Adipocyte (in vitro differentiated cells): Measurements from ENCODE around the gene RNF223.
"Not testable (repeated sequence)": the region's sequence is repeated elsewhere in the genome, so short reads cannot be mapped to it uniquely, and the experiment has no call there.

Experiments used
- DNase-seq: peaks from one replicate; pipeline ENCODE4 v3.0.0-alpha.2; 2015; ENCODE audit warnings: low read depth
- H3K27me3 ChIP-seq: replicated peaks from 2 replicates; pipeline ENCODE4 v1.7.0; 2013; ENCODE audit warnings: mild to moderate bottlenecking, low read length, moderate library complexity; ENCODE audit not compliant: control insufficient read depth, insufficient read depth
- H3K36me3 ChIP-seq: 2 replicates; pipeline ENCODE4 v1.7.0; 2013; ENCODE audit warnings: low read length, mild to moderate bottlenecking, moderate library complexity; ENCODE audit not compliant: control insufficient read depth, insufficient read depth, severe bottlenecking
- H3K4me1 ChIP-seq: 2 replicates; pipeline ENCODE4 v1.7.0; 2013; ENCODE audit warnings: mild to moderate bottlenecking, low read length, moderate library complexity; ENCODE audit not compliant: control insufficient read depth, insufficient read depth
- H3K4me3 ChIP-seq: 2 replicates; pipeline ENCODE4 v1.7.0; 2013; ENCODE audit warnings: mild to moderate bottlenecking, low read length, moderate library complexity
- H3K9ac ChIP-seq: 2 replicates; pipeline ENCODE4 v1.7.0; 2013; ENCODE audit warnings: mild to moderate bottlenecking, low read length, moderate library complexity
- H3K9me3 ChIP-seq: 2 replicates; pipeline ENCODE4 v1.7.0; 2013; ENCODE audit warnings: mild to moderate bottlenecking, low read length, moderate library complexity; ENCODE audit not compliant: control insufficient read depth

RNF223 gene

DNA sequence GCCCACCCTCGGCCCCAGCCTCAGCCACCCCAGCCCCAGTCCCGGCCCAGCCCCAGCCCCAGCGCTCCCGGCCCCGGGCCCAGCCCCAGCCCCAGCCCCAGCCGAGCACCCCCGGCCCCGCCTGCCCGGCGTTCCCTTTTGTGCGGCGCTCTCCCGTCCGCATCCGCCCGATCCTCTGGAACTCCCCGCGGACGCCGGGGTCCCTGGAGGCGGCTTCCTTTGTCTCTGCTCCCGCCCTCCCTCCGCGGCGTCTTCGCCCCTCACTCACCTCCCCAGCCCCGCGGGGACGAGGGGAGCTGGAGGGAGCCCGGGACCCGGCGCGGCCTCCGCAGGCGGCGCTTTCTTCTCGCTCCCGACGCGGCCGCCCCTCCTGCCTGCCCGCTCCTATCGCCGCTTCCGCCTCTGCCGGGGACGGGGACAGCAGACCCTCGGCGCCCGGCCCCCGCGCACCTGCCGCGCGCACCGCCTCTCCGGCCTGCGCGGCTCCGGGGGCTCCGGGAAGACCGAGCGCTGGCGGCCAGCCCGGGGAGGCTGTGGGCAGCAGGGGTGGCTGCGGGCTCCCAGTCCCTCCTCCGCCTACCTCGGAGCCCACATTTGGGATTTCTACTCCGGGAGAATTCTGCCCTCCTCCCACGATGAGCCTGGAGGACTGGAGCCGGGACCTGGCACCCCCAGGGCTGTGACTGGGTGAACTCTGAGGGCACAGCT lies 40.2 kb downstream of the RNF223 start:
- Histone ChIP-seq H3K27me3 (peaks cover 31% of the 10 kb centered on the region), H3K4me3 (no peak overlapping the region), H3K9ac (no peak overlapping the region), H3K9me3 (no peaks in the 10 kb centered on the region), H3K4me1 (no peaks in the 10 kb centered on the region), H3K36me3 (no peaks in the 10 kb centered on the region)
- DNase-seq = peak; percentile 42

DNA sequence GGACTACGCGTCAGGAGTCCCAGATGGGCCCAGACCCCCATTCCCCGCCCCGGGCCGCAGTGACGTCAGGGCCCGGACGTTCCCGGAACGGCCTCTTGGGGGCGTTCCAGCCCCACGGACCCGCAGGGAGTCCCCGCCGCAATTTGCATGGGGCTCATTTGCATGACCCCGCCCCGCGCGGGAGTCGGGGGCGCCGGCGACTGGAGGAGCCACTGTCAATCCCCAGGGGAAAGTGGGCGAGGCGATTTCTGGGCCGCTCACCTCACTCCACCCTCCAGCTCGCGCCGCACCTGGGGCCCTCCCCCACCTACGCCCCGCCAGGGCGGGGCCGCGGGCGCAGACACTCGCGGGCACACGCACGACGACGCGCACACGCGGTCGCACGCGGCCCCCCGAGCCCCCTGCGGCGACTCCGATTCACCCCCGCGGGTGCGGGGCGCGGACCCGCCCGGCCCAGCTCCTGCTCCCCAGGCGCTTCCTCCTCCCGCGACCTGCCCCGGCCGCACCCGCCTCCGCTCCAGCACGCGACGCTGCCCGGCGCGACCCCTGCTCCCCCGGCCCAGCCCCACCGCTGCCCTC lies 41.0 kb downstream of the RNF223 start:
- H3K36me3 ChIP-seq = no peaks in the 10 kb centered on the region
- H3K4me3 ChIP-seq = peak overlapping the region; percentile 37
- peaks cover 24% of the 10 kb centered on the region for H3K27me3 ChIP-seq
- peak; percentile 91 for DNase-seq
- no peak overlapping the region for H3K9ac ChIP-seq
- no peaks in the 10 kb centered on the region for H3K9me3 ChIP-seq
- H3K4me1 ChIP-seq = no peaks in the 10 kb centered on the region

DNA sequence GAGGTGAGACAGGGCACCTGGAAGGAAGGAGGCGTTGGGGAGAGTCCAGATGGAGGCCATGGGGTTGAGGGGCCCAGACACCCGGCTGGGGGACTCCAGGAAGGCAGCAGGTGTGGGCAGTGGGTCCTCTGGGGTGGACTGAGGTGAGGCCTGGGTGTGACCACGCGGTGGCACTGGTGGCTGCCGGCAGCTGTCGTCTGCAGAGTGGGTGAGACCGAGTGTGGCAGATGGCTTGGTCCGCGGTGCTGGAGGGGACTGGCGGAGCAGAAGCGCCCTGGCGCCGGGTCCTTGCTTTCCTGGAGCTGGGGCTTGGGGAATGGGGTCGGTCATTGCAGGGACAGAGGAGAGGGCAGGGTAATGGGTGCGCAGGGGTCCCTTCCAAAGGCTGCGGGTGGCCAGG lies 41.7 kb downstream of the RNF223 start:
- no peak overlapping the region for H3K9ac ChIP-seq
- H3K9me3 ChIP-seq = no peaks in the 10 kb centered on the region
- no peak overlapping the region for H3K4me3 ChIP-seq
- no peak for DNase-seq
- no peaks in the 10 kb centered on the region for H3K36me3 ChIP-seq
- peaks cover 20% of the 10 kb centered on the region for H3K27me3 ChIP-seq
- H3K4me1 ChIP-seq = no peaks in the 10 kb centered on the region

DNA sequence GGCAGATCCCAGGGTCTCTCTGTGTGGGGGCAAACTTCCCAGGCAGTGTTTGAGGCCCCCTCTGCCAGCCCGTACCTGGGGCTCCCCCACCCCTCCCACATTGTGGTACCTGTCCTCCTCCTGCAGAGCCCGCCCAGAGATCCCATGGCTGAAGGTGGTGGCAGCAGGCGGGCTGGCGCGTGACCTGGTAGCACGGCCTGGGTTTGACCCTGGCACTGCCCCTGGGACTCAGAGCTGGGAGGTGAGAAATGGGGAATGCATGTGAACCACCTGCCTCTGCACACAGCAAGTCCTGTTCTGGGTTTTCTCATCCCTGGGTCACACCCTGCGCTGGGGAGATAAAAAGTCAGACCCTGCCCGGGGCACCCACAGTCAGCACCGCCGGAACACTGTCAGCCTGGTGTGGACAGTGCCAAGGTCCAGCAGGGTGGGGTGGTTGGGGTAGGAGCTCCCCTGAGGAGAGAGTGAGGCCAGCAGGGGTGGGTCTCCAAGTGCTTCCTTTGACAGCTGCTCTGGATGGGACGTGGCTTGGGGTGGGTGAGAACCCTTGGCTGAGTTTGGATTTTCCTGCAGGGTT lies 42.4 kb downstream of the RNF223 start:
- H3K4me1 ChIP-seq = no peaks in the 10 kb centered on the region
- peaks cover 17% of the 10 kb centered on the region for H3K27me3 ChIP-seq
- no peak for DNase-seq
- no peaks in the 10 kb centered on the region for H3K9me3 ChIP-seq
- H3K4me3 ChIP-seq = no peak overlapping the region
- H3K9ac ChIP-seq = no peak overlapping the region
- H3K36me3 ChIP-seq = no peaks in the 10 kb centered on the region

DNA sequence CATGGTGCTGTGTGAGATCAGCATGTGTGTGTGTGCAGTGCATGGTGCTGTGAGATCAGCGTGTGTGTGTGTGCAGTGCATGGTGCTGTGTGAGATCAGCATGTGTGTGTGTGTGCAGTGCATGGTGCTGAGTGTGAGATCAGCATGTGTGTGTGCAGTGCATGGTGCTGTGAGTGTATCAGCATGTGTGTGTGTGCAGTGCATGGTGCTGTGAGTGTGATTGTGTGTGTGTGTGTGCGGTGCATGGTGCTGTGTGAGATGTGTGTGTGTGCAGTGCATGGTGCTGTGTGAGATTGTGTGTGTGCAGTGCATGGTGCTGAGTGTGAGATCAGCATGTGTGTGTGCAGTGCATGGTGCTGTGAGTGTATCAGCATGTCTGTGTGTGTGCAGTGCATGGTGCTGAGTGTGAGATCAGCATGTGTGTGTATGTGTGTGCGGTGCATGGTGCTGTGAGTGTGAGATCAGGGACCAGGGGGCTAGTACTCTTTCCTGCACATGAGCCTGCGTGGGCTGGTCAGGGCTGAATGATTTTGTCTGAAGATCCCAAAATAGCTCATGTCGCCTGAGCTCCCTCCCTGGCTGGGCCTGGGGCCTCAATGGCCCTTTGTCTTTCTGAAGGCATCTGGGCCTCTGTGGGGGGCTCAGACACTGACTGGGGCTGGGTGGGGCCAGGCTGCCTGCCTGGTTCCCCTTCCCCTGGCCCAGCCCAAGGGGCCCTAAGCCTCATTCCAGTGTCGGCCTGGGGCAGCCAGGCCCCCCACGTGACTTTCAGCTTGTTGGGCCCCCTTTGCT lies 43.0 kb downstream of the RNF223 start:
- H3K9me3 ChIP-seq, H3K9ac ChIP-seq, H3K4me3 ChIP-seq, H3K4me1 ChIP-seq, H3K36me3 ChIP-seq, DNase-seq: not testable (repeated sequence)
- H3K27me3 ChIP-seq = peaks cover 14% of the 10 kb centered on the region

DNA sequence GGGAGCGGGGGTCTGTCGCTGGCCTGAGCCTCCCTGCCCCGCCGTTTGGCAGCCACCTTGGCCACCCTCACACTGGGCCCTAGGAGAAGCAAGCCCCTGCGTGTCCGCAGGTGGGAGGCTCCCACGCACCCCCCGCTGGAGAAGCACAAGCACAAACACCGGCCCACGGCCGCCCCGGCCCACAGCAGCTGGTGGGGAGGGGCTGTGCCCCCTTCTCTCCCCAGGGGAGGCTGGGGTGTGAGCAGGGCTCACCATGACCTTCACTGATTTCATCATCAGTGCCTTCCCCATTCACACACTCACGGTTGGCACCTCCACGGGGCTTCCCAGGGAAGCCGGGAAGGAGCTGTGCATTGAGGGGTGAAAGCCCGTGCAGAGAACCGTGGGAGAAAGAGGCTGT lies 46.3 kb downstream of the RNF223 start:
- Histone ChIP-seq H3K9me3 (no peaks in the 10 kb centered on the region), H3K9ac (no peak overlapping the region), H3K27me3 (peaks cover 10% of the 10 kb centered on the region), H3K36me3 (no peaks in the 10 kb centered on the region), H3K4me1 (no peaks in the 10 kb centered on the region), H3K4me3 (no peak overlapping the region)
- no peak for DNase-seq

DNA sequence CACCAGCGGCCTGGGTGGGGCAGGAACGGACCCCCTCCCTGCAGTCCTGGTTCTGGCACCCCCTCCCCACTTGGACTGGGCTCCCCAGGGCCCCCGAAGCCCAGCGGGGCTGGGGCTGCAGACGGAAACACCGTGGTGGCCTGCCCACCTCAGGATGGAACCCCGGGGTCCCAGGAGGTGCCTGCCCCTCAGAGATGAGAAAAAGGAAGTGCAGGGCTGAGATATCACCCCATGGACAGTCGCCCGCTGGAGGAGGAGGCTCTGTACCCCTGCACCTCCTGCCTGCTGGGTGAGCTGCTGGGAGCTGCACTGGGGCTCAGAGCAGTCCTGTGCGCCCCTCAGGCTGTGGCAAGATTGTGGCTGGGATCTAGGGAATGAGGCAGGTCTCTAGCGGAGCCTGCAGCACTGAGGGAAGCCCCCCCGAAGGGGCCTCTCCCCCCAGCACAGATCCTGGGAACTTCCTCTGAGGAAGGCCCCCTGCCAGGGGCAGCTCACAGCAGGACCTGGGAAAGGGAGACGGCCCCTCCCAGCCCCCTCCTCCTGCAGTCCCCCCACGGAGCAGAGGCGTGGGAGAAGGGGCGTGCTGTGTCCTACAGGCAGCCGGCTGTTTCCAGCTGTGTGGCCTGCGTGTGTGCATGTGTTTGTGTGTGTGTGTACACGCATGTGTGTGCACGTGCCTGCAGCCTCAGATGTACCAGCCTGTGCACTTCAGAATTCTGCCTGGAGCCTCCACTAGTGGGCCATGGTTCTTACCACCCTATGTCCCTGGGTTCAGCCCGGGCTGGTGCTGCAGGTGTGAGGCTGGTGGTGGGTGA lies 47.3 kb downstream of the RNF223 start:
- H3K9me3 ChIP-seq = no peaks in the 10 kb centered on the region
- no peak overlapping the region for H3K4me3 ChIP-seq
- H3K4me1 ChIP-seq = no peaks in the 10 kb centered on the region
- DNase-seq = no peak
- H3K27me3 ChIP-seq = peaks cover 3% of the 10 kb centered on the region
- no peak overlapping the region for H3K9ac ChIP-seq
- H3K36me3 ChIP-seq = no peaks in the 10 kb centered on the region

DNA sequence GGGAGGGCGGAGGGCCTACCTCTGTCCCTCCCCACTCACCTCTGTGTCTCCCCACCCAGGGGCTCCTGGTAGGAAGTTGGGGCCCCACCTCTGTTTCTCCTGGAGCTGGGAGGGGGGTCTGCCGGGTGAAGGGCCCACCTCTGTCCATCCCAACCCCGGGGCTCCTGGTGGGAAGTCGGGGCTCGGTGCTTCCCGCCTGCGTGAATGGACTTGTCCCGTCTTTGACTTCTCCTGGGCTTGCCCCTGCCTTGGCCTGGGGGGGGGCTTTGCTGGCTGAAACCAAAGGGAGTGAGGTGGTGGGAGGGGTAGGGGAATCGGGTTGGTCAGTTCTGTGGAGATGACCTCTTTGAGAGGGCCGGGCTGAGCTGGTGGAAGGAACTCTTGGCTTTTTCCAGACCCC lies 48.4 kb downstream of the RNF223 start:
- no peak overlapping the region for H3K4me3 ChIP-seq
- H3K4me1 ChIP-seq = peaks cover 4% of the 10 kb centered on the region
- no peak for DNase-seq
- H3K27me3 ChIP-seq = peaks cover 3% of the 10 kb centered on the region
- H3K9ac ChIP-seq = no peak overlapping the region
- no peaks in the 10 kb centered on the region for H3K9me3 ChIP-seq
- H3K36me3 ChIP-seq = no peaks in the 10 kb centered on the region

DNA sequence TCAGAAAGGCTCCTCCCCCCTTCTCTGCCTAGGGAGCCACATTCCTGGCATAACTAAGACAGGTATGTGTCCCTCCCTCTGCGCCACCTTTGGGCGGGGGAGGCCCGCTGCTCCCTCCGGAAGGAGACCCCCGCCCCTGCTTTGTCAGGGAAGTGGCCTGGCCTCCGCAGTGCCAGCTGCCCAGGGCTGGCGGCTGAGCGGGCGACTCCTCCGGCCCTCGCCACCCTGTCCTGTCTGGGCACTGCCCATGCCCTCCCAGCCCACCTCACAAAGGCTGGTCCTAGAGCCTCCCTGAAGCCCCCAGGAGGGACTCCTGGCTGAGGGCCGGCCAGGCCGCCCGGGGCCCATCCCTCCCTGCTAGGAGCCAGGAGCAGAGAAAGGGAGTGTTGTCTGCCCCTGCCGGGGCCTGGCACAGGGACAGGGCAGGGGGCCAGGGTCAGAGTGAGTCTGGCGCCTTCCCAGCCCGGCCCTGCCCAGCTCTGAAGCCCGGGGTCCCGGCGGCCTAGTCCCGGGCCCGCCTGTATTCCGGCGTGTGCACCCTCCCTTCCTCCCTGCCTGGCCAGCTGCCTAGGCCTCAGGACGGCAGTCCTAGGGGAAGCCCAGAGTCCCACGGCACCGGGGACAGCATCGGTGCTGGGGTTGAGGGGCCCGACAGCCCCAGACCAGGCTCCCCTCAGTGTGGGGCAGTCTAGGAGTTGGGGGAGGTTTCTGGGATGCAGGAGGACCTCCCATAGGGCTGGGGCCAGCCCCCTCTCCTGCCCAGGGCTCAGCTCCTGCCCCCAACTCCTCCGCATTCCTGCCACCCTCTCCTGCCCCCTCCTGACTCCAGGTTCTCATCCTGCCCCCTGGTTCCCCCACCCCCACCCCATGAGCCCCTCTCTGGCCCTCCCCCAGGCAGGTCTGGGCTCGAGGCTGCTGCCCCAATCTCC lies 49.1 kb downstream of the RNF223 start:
- Histone ChIP-seq H3K4me1 (peaks cover 4% of the 10 kb centered on the region), H3K36me3 (no peaks in the 10 kb centered on the region), H3K9ac (no peak overlapping the region), H3K4me3 (no peak overlapping the region), H3K27me3 (peaks cover 3% of the 10 kb centered on the region), H3K9me3 (no peaks in the 10 kb centered on the region)
- DNase-seq = no peak

DNA sequence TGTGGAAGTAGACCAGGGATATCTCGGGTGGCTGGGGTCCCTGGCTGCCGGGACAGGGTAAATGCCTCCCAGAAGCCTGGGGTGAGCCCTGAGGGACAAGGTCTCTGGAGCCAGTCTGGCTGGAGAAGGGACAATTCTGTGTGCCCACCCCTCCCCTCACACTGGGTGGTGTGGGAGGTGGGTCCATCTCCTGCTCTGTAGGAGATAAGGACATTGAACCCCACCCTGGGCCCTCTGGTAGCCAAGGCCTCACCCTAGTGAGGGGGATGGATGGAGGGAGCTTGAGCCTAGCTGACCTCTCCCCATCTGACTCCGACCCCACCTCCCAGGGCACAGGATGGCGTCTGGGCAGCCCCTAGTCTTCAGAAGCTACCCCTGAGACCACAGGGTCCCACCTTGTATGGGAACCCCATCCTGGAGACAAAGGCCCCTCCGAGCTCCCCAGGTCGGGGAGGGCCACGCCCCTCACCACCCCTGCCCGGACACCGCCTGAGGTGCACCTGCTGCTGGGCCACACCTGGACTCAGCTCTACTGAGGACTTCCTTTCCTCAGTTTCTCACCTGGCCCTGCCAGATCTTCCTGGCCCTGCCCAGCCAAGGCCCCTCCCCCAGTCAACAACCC lies 49.8 kb downstream of the RNF223 start:
- Histone ChIP-seq H3K9ac (no peak overlapping the region), H3K36me3 (no peaks in the 10 kb centered on the region), H3K4me3 (no peak overlapping the region), H3K4me1 (peaks cover 4% of the 10 kb centered on the region), H3K9me3 (no peaks in the 10 kb centered on the region), H3K27me3 (peaks cover 3% of the 10 kb centered on the region)
- no peak for DNase-seq
